GM23248 (cell line): ENCODE results near the gene SBK2. TPM values are rescaled to one million over a fixed set of nuclear protein-coding genes. Genes with fewer than 3 reads are reported as not detected.
"Not testable (repeated sequence)": the region's sequence is repeated elsewhere in the genome, so short reads cannot be mapped to it uniquely, and the experiment has no call there.

Experiments
- DNase-seq: peaks from one replicate; pipeline ENCODE4 v3.0.0-alpha.2; 2015
- H2AFZ ChIP-seq: fragments of 200-600 bp; sonication (generic); 2 replicates; pipeline ENCODE4 v1.6.1; 2016; ENCODE audit warnings: antibody characterized with exemption
- H3F3A ChIP-seq: fragments of 200-600 bp; sonication (generic); 2 replicates; pipeline ENCODE4 v1.6.1; 2016; ENCODE audit warnings: mild to moderate bottlenecking, antibody characterized with exemption, mixed run types; ENCODE audit not compliant: insufficient read depth
- H3K27ac ChIP-seq: fragments of 200-600 bp; sonication (generic); 2 replicates; pipeline ENCODE4 v1.5.1; 2016; ENCODE audit warnings: mild to moderate bottlenecking
- H3K27me3 ChIP-seq: fragments of 200-600 bp; sonication (generic); replicated peaks from 2 replicates; pipeline ENCODE4 v1.6.1; 2016; ENCODE audit warnings: mild to moderate bottlenecking; ENCODE audit not compliant: insufficient read depth
- H3K36me3 ChIP-seq: fragments of 200-600 bp; sonication (generic); 2 replicates; pipeline ENCODE4 v1.6.1; 2016; ENCODE audit warnings: low read depth, mild to moderate bottlenecking
- H3K4me1 ChIP-seq: fragments of 200-600 bp; sonication (generic); 2 replicates; pipeline ENCODE4 v1.6.1; 2016; ENCODE audit warnings: mild to moderate bottlenecking; ENCODE audit not compliant: insufficient read depth
- H3K4me2 ChIP-seq: fragments of 200-600 bp; sonication (generic); one replicate; pipeline ENCODE4 v1.6.1; 2016; ENCODE audit warnings: mild to moderate bottlenecking; ENCODE audit not compliant: unreplicated experiment
- H3K4me3 ChIP-seq: fragments of 200-600 bp; sonication (generic); 2 replicates; pipeline ENCODE4 v1.5.1; 2016; ENCODE audit warnings: mild to moderate bottlenecking
- H3K79me2 ChIP-seq: fragments of 200-600 bp; sonication (generic); 2 replicates; pipeline ENCODE4 v1.6.1; 2016; ENCODE audit warnings: mild to moderate bottlenecking; ENCODE audit not compliant: insufficient read depth
- H3K9ac ChIP-seq: fragments of 200-600 bp; sonication (generic); 2 replicates; pipeline ENCODE4 v1.6.1; 2016; ENCODE audit warnings: mild to moderate bottlenecking
- H3K9me2 ChIP-seq: fragments of 200-600 bp; sonication (generic); 2 replicates; pipeline ENCODE4 v1.6.1; 2016; ENCODE audit warnings: mixed run types, mild to moderate bottlenecking, moderate library complexity; ENCODE audit not compliant: insufficient read depth
- H3K9me3 ChIP-seq: fragments of 200-600 bp; sonication (generic); one replicate; pipeline ENCODE4 v1.6.1; 2017; ENCODE audit warnings: low read depth
- H4K20me1 ChIP-seq: fragments of 200-600 bp; sonication (generic); 2 replicates; pipeline ENCODE4 v1.6.0; 2016; ENCODE audit not compliant: insufficient read depth
- EZH2 ChIP-seq: fragments of 200-600 bp; sonication (generic); IDR thresholded peaks from 2 replicates; pipeline ENCODE4 v1.6.1; 2018; ENCODE audit warnings: antibody characterized with exemption, mild to moderate bottlenecking; ENCODE audit not compliant: insufficient read depth, poor library complexity, severe bottlenecking
- EZH2phosphoT487 ChIP-seq: fragments of 200-600 bp; sonication (generic); IDR thresholded peaks from 2 replicates; pipeline ENCODE4 v1.6.1; 2018; ENCODE audit warnings: antibody characterized with exemption, moderate library complexity, mild to moderate bottlenecking, low read depth; ENCODE audit not compliant: insufficient read depth
- WGBS, 2 experiments: methylation state at CpG; one replicate each; pipeline ENCODE4 v1.1.6; 2015 to 2017; ENCODE audit warnings: low lambda C conversion rate in 2 of 2, low coverage in 1 of 2; ENCODE audit errors: missing lambda C conversion rate in 2 of 2; 5-methylcytosine and 5-hydroxymethylcytosine counted together
- in situ Hi-C: fragments of 300-500 bp; cut with MboI; formaldehyde crosslinking; loops from 2 replicates; pipeline ENCODE4 v1.15.0; 2020
- polyA plus RNA-seq: library from polyadenylated mRNA; unstranded; fragments of >200 nt; fragmentation: Nextera tagmentation; extraction: Ambion mirVana; gene quantifications from 2 replicates; pipeline ENCODE4 v1.2.1, GENCODE V29; 2016
- total RNA-seq: library from RNA; depleted of rRNA; stranded (reverse); fragments of >200 nt; shearing (Covaris generic); gene quantifications from 2 replicates; pipeline ENCODE4 v1.2.3, GENCODE V29; 2014

The SBK2 gene
- total and polyA plus RNA-seq, 2 experiments from 2014 or later: not detected

- Histone ChIP-seq H3K27ac (no peak overlapping the region), H3K27me3 (no peaks in the 10 kb centered on the region), H3K36me3 (no peaks in the 10 kb centered on the region), H3K4me1 (no peaks in the 10 kb centered on the region), H3K4me3 (no peak overlapping the region), H3F3A (0 out of 2 replicates have a peak, but pooled peaks cover 6% of the 10 kb centered on the region), H3K79me2 (no peaks in the 10 kb centered on the region), H3K9ac (no peak overlapping the region), H2AFZ (no peak overlapping the region), H3K9me3 (no peaks in the 10 kb centered on the region), H4K20me1 (no peaks in the 10 kb centered on the region), H3K9me2 (no peaks in the 10 kb centered on the region), H3K4me2 (no peak overlapping the region)
- no peak for DNase-seq
- in situ Hi-C loops: no loop called here
- whole genome bisulfite sequencing, 2 experiments: 82 to 83% methylated on average over 23 to 26 of the region's 26 CpGs
- TF ChIP-seq EZH2 (no peak), EZH2phosphoT487 (no peak)
These were observed 36.5 kb downstream of the SBK2 start for GRCh38 chr19:55500368-55500952.

DNA sequence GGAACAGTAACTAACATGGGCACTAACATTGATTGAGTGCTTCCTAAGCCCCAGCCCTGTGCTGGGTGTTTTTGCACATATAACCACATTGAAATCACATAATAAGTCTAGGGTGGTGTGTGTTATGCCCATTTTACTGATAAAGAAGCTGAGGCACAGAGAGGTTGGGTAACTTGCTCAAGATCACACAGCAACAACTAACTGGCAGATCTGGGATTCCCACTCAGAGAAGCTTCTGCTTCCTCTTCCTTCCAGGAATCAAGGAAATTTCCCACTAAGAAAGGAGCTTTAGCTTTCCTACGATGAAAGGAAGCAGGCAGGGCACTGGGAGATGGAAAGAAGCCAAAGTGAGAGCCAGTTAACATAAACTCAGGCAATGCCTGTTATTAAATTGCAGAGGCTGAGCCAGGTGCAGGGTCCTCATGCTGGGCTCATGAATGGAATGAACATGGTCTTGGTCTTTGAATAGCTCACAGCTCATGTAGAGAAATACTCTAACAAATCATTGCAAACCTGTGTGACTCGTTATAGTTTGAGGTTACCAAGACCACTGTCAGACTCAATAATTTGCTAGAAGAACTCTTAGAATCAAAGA lies 38.6 kb downstream of the SBK2 start:
- in situ Hi-C loops: no loop called here
- WGBS, 2 experiments: 38 to 53% methylated on average over 2 of the region's 2 CpGs

DNA sequence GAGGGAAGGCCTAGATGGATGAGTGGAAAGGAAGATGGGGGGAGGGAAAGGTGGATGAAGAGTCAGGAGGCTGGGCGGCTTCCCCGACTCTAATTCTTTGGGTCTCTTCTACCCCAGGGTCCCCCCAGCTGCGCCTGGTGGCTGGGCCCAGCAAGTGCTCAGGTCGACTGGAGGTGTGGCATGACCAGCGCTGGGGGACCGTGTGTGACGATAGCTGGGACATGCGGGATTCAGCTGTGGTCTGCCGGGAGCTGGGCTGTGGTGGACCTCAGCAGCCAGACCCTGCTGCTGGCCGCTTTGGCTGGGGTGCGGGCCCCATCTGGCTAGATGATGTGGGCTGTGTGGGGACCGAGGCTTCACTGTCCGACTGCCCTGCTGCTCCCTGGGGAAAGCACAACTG lies 39.2 kb downstream of the SBK2 start:
- H2AFZ ChIP-seq: no peak overlapping the region
- no peak for TF ChIP-seq EZH2
- no peak overlapping the region for H3K4me3 ChIP-seq
- DNase-seq: no peak
- no peaks in the 10 kb centered on the region for H3K9me3 ChIP-seq
- H3K9me2 ChIP-seq: no peaks in the 10 kb centered on the region
- 79 to 83% methylated on average over 12 to 13 of the region's 13 CpGs for WGBS, 2 experiments
- H3F3A ChIP-seq: 0 out of 2 replicates have a peak, but pooled peaks cover 6% of the 10 kb centered on the region
- H4K20me1 ChIP-seq: no peaks in the 10 kb centered on the region
- H3K4me2 ChIP-seq: no peak overlapping the region
- H3K79me2 ChIP-seq: no peaks in the 10 kb centered on the region
- in situ Hi-C loops: no loop called here
- H3K27me3 ChIP-seq: no peaks in the 10 kb centered on the region
- peaks cover 9% of the 10 kb centered on the region; the same call in 1 of the 2 replicates for H3K4me1 ChIP-seq
- no peak overlapping the region for H3K9ac ChIP-seq
- no peak overlapping the region for H3K27ac ChIP-seq
- H3K36me3 ChIP-seq: no peaks in the 10 kb centered on the region

More for the DNA sequence above, 38.6 kb downstream of the SBK2 start:
- H3K27ac ChIP-seq: no peak overlapping the region
- 0 out of 2 replicates have a peak, but pooled peaks cover 6% of the 10 kb centered on the region for H3F3A ChIP-seq
- no peak overlapping the region for H3K4me3 ChIP-seq
- TF ChIP-seq EZH2phosphoT487 (no peak), EZH2 (no peak)
- H3K4me1 ChIP-seq: peaks cover 3% of the 10 kb centered on the region; the same call in 1 of the 2 replicates
- DNase-seq: no peak
- no peaks in the 10 kb centered on the region for H4K20me1 ChIP-seq
- no peaks in the 10 kb centered on the region for H3K9me2 ChIP-seq
- no peaks in the 10 kb centered on the region for H3K9me3 ChIP-seq
- no peaks in the 10 kb centered on the region for H3K36me3 ChIP-seq
- no peak overlapping the region for H3K4me2 ChIP-seq
- no peak overlapping the region for H3K9ac ChIP-seq
- H2AFZ ChIP-seq: no peak overlapping the region
- no peaks in the 10 kb centered on the region for H3K27me3 ChIP-seq
- no peaks in the 10 kb centered on the region for H3K79me2 ChIP-seq

DNA sequence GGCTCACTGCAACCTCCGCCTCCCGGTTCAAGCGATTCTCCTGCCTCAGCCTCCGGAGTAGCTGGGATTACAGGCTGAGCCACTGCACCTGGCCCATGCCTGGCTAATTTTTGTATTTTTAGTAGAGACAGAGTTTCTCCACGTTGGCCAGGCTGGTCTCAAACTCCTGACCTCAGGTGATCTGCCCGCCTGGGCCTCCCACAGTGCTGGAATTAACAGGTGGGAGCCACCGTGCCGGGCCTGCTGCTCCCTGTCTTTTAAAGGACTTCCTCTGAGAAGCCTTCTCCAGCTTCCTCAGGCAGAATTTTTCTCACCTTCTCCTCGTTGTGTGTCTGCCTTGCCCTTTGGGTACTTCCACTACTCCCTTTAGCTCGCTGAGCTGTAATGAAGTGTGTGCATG lies 40.1 kb downstream of the SBK2 start:
- H3K4me2 ChIP-seq, in situ Hi-C loops, H3K9ac ChIP-seq, DNase-seq, H3K36me3 ChIP-seq, H3K27ac ChIP-seq, H3K79me2 ChIP-seq, H3F3A ChIP-seq, H2AFZ ChIP-seq, H3K4me3 ChIP-seq, H3K4me1 ChIP-seq, H3K9me2 ChIP-seq, H4K20me1 ChIP-seq, H3K27me3 ChIP-seq, H3K9me3 ChIP-seq: not testable (repeated sequence)
- 83% methylated on average over 10 of the region's 10 CpGs for WGBS, 2 experiments
